DMS114 treated with DMSO at 0.1 percent for 48 hours (cell line): ENCODE measurements around the gene ZNF354B.
"Not testable (repeated sequence)": the region's sequence is repeated elsewhere in the genome, so short reads cannot be mapped to it uniquely, and the experiment has no call there.

Source experiments
- DNase-seq: peaks from one replicate; lab custom pipeline; 2025; ENCODE audit not compliant: unreplicated experiment; lab: John Stamatoyannopoulos, UW

Gene ZNF354B

DNA sequence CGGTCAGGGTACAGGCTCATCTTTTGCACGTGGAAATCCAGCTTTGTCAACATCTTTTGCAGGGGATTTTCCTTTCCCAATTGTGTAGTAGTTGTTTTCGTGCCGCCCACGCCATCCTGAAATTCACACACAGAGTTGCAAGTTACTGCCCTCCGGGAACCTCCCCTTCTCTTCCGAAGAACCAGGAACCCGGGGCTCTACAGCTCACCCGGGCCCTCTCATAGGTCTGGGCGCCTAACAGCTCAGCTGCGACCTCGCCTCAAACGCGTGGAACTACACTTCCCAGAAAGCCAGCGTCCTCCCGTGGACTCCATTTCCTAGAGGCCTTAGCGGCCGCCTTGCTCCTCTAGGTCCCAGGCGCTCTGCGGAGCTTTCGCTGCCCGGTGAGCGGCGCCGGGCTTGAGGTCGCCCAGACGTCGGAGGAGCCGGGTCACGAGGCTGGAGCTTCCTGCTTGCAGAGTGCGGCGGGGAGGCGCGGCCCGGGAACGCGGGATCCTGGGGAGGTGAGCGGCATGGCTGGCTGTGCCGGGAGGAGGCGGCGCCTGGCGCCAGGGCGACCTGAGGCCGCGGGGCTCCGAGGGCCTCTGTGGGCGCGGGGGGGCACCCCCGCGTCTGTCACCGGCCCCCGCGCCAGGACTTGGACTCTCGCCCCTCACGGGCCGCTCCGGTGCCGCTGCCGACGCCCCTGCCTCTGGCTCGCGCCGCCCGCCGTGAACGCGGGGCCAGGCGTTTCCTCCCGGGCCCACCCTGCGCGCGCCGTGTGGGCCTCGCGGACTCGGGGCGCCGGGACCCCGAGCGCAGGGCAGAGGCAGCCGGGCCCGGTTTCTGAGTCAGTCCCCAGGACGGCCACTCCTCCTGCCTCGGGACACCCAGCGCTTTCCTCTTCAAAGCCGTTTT is at the start of gene ZNF354B:
TSS of gene ZNF354B (plus strand) at position 329 of the 897 bp plus-strand sequence. CDS start 1,095 bp downstream, outside the sequence.
- peak; percentile 90 for DNase-seq

- DNase-seq: no peak
These were observed 42.2 kb upstream of the ZNF354B start for GRCh38 chr5:178817506-178817905.

- DNase-seq: no peak
These were observed 41.7 kb upstream of the ZNF354B start for GRCh38 chr5:178818094-178818493.

GRCh38 chr5:178820001-178820400 is 39.8 kb upstream of the ZNF354B start:
- no peak for DNase-seq

GRCh38 chr5:178825444-178825843 is 34.3 kb upstream of the ZNF354B start:
- no peak for DNase-seq

DNA sequence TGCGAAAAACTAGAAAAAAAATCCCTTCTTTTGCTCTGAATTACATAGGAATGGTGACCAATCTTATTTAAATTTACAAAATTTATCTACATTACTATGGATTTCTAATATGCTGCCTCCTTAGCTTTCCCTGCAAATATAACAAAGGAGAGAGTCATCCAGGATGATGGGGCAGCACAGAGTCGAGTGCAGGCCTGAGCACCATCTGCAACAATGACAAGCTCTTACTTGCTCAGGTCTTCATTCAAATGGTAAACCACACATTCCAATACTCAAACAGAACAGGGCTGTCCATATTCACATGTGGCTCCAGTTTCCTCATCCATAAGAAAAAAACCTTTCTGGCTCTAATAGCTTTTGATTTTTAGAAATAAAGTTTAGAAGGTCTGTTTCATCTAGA is 33.5 kb upstream of the ZNF354B start:
- no peak for DNase-seq

GRCh38 chr5:178827636-178828035 is 32.1 kb upstream of the ZNF354B start:
- no peak for DNase-seq

DNA sequence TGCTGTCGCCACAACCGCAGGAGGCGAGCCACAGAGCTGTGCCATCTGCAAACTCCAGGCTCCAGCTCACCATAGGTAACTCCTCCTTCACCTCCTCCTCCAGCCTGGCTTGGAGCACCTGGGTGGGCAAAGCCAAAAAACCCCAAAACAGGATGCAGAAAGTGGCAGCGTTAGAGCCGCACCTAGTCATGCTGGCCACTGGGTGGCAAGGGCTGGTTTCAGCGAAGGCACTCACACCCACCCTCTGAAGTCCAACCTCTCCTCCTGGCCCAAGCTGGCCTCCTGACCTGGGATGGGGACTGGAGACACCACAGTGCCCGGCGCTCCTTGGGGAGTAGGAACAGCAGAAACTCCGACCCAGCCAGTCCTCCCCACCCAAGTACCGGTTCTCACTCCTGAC is 28.7 kb upstream of the ZNF354B start:
- DNase-seq: no peak

- DNase-seq: no peak
These were observed 27.0 kb upstream of the ZNF354B start for GRCh38 chr5:178832618-178833201.

DNA sequence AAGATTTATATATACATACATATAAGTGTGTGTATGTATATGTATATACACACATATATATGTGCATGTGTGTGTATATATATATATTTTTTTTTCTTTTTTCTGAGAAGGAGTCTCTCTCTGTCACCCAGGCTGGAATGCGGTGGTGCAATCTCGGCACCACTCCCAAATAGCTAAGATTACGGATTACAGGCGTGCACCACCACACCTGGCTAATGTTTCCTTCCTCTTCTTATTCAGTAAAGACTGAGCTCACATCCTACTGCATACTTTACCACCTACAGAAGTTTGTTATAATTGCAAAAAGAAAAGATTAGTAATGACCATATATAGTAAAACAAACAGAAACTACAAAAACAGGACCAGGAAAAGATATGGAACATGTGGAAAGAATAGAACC is 23.1 kb upstream of the ZNF354B start:
- no peak for DNase-seq

- not testable (repeated sequence) for DNase-seq
These were observed 20.9 kb upstream of the ZNF354B start for GRCh38 chr5:178838695-178839318.

GRCh38 chr5:178839319-178839704 is 20.4 kb upstream of the ZNF354B start:
- DNase-seq: no peak

- DNase-seq: not testable (repeated sequence)
These were observed 19.4 kb upstream of the ZNF354B start for GRCh38 chr5:178840399-178840798.

DNA sequence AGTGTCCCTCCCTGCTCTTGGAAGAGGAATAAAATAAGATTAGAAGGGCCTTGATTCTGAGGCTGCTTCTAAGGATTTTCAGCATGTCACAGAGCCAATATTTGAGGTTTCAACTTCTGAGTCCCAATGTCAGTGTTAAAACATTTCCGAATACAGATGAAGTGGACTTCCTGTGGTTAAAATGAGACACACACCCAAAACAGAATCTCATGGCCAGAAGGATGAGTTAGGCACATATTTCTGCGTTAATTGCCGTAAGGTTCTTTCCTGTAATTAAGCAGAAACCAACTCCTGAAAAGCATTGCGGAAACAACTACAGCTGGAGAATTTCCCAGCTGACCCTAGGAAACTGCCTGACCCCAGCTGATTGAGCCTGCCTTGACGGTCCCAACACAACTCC is 10.4 kb upstream of the ZNF354B start:
- DNase-seq: no peak

GRCh38 chr5:178851951-178852350 is 7.8 kb upstream of the ZNF354B start:
- DNase-seq: no peak

GRCh38 chr5:178854284-178854683 is 5.5 kb upstream of the ZNF354B start:
- DNase-seq: no peak

- not testable (repeated sequence) for DNase-seq
These were observed 862 bp downstream of the ZNF354B start for GRCh38 chr5:178860615-178861014.

DNA sequence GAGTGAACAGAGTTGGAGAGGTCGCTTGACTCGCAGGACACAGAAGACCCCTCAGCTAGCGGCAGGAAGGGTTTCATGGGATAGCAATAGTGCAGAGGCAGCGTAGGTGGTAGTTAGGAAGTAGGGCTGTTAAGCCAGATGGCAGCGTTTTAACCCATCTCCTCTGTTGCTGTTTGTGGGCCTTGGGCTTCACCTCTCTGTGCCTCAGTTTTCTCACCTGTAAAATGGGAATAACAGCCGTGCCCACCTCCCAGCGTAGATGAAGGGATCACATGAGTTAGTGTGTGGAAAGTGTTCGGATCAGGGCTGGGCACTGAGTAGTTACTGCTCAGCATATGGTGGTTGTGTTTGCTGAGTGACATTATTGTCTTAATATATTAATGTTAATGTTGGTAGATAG is 1.9 kb downstream of the ZNF354B start:
- DNase-seq: no peak

- DNase-seq: no peak
These were observed 7.2 kb downstream of the ZNF354B start for GRCh38 chr5:178866946-178867345.

DNA sequence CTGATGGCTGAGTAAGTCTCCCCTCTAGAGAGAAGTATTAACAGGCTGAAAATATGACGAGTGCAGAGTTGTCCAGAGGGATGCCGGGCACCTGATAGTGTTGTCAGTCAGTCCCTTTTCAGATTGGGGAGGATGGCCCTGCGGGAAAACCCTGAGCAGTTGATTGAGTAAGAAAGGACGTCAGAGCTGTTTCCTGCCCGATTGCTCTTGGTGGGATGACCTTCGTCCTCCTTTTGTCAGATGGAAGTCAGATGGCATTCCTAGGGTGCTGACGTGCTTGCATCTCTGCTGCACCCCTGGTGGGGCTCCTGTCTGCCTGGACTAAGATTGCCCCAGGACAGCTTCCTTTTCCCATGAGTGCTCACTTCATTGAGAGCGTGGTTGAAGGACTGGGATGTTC is 9.8 kb downstream of the ZNF354B start:
- DNase-seq: no peak

- DNase-seq: no peak
These were observed 10.7 kb downstream of the ZNF354B start for GRCh38 chr5:178870411-178870810.

DNA sequence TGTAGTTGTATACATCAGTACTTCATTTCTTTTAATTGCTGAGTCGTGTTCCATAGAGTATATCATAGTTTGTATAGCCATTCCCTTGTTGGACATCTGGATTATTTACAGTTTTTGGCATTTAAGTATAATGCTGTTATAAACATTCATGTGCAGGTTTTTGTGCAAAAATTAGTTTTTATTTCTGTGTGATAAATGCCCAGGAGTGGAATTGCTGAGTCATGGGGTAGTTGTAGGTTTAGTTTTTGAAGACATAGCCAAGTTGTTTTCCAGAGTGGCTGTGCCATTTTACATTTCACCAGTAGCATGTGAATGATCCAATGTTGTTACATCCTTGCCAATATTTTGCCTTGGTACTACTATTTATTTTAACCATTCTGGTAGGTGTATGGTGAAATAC is 12.5 kb downstream of the ZNF354B start:
- DNase-seq: no peak
